ENCODE data around the gene ETFA.
"Not testable (repeated sequence)": the region's sequence is repeated elsewhere in the genome, so short reads cannot be mapped to it uniquely, and the experiment has no call there.

Gene ETFA

DNA sequence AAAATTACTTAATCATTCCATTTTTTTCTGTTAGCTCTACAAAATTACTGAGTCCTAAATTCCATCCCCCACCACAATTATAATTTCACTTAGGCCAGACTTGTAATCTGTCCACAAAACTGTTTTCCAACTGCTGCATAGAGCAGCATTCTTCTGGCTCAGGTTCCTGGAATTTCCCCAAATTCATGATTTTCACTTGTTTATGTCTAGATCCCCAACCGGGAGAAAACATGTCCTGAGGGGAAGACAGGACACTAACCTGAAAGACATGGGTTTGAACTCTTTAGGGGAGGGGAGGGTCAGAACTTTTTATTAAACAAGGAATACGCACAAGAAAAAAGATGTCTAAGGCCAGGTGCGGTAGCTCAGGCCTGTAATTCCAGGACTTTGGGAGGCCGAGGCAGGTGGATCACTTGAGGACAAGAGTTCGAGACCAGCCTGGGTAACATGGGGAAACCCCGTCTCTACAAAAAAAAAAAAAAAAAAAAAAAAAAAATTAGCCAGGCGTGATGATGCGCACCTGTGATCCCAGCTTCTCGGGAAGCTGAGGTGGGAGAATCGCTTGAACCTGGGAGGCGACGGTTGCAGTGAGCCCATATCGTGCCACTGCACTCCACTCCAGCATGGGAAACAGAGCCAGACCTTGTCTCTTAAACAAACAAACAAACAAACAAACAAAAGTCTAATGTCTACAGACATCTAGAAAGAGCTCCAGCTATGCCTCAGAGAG, 1.5 kb downstream of the ETFA start:
- H3K4me1 ChIP-seq (ENCODE audit: control insufficient read depth in 1 of 2, insufficient read depth in 2 of 2, low read length in 2 of 2): peaks cover 9% of the 10 kb centered on the region in 2 donors
- H3K9ac ChIP-seq (ENCODE audit: low read depth in 1 of 2, low read length in 2 of 2): peak overlapping the region; percentile 93 to 94
- H3K9me3 ChIP-seq (ENCODE audit: control insufficient read depth in 1 of 2, low read length in 2 of 2): no peaks in the 10 kb centered on the region
- H3K36me3 ChIP-seq (ENCODE audit: control insufficient read depth in 1 of 2, insufficient read depth in 2 of 2, low read length in 2 of 2): no peaks in the 10 kb centered on the region
- H3K4me3 ChIP-seq (ENCODE audit: low read depth in 1 of 2, low read length in 2 of 2): peak overlapping the region; percentile 78 to 84
- no peaks in the 10 kb centered on the region for H3K27me3 ChIP-seq (ENCODE audit: control insufficient read depth in 1 of 2, insufficient read depth in 2 of 2, low read length in 2 of 2)
- no peak overlapping the region for H3K27ac ChIP-seq (ENCODE audit: low read depth, low read length)

DNA sequence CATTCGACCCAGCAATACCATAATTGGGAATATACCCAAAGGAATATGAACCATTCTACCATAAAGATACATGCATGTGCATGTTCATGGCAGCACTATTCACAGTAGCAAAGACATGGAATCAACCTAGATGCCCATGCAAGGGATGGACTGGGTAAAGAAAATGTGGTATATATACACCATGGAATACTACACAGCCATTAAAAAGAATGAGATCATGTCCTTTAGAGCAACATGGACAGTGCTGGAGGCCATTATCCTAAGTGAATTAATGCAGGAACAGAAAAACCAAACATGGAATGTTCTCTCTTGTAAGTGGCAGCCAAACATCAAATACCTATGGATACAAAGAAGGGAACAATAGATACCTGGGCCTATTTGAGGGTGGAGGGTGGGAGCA, 7.4 kb downstream of the ETFA start:
- peaks cover 5 to 7% of the 10 kb centered on the region in 2 donors for H3K4me1 ChIP-seq (ENCODE audit: control insufficient read depth in 1 of 2, insufficient read depth in 2 of 2, low read length in 2 of 2)

DNA sequence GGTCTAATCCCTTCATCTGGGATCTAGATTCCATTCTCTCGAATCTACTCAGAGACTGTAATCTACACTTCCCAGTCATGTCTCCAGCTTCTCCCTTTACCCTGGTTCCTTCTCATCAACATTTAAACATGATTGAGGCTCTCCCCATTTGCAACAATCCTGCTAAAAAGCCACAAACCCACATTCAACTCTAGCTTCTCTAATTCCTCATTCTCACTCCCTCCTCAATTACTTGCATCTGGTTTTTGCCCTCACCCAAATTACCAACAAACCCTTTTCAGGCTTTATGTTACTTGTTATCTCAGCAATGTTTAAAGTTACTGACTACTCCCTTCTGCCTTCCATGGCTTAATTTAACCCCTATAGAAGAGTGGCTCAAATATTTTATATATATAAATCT, 11.5 kb downstream of the ETFA start:
- H3K27me3 ChIP-seq (ENCODE audit: control insufficient read depth in 1 of 2, insufficient read depth in 2 of 2, low read length in 2 of 2): no peaks in the 10 kb centered on the region
- H3K27ac ChIP-seq (ENCODE audit: low read depth, low read length): no peak overlapping the region
- peaks cover 7 to 13% of the 10 kb centered on the region in 2 donors for H3K4me1 ChIP-seq (ENCODE audit: control insufficient read depth in 1 of 2, insufficient read depth in 2 of 2, low read length in 2 of 2)
- H3K4me3 ChIP-seq (ENCODE audit: low read depth in 1 of 2, low read length in 2 of 2): no peak overlapping the region
- no peak overlapping the region for H3K9ac ChIP-seq (ENCODE audit: low read depth in 1 of 2, low read length in 2 of 2)
- no peaks in the 10 kb centered on the region for H3K36me3 ChIP-seq (ENCODE audit: control insufficient read depth in 1 of 2, insufficient read depth in 2 of 2, low read length in 2 of 2)
- no peaks in the 10 kb centered on the region for H3K9me3 ChIP-seq (ENCODE audit: control insufficient read depth in 1 of 2, low read length in 2 of 2)

More for the DNA sequence above, 7.4 kb downstream of the ETFA start:
- H3K27me3 ChIP-seq (ENCODE audit: control insufficient read depth in 1 of 2, insufficient read depth in 2 of 2, low read length in 2 of 2): no peaks in the 10 kb centered on the region
- no peak overlapping the region for H3K4me3 ChIP-seq (ENCODE audit: low read depth in 1 of 2, low read length in 2 of 2)
- no peak overlapping the region for H3K27ac ChIP-seq (ENCODE audit: low read depth, low read length)
- no peak overlapping the region for H3K9ac ChIP-seq (ENCODE audit: low read depth in 1 of 2, low read length in 2 of 2)
- no peaks in the 10 kb centered on the region for H3K36me3 ChIP-seq (ENCODE audit: control insufficient read depth in 1 of 2, insufficient read depth in 2 of 2, low read length in 2 of 2)
- no peaks in the 10 kb centered on the region for H3K9me3 ChIP-seq (ENCODE audit: control insufficient read depth in 1 of 2, low read length in 2 of 2)

DNA sequence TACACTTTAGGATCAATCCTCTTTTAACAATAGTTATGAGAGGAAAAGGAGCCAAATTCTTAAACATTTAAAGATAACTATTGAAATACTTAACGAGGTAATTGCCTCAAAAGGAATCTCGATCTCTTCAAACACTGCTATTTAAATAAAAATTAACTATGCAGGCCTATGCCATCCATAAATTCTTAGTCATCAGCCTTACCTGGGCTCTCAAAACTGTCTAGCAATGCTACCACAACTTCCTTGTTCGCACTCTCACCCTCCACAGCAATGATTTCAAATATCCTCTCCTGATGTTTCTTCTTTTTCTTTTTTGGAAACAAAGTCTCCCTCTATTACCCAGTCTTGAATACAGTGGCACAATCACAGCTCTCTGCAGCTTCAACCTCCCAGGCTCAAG, 12.3 kb downstream of the ETFA start:
- H3K9me3 ChIP-seq (ENCODE audit: control insufficient read depth in 1 of 2, low read length in 2 of 2): no peaks in the 10 kb centered on the region
- H3K27me3 ChIP-seq (ENCODE audit: control insufficient read depth in 1 of 2, insufficient read depth in 2 of 2, low read length in 2 of 2): no peaks in the 10 kb centered on the region
- H3K4me3 ChIP-seq (ENCODE audit: low read depth in 1 of 2, low read length in 2 of 2): no peak overlapping the region
- no peak overlapping the region for H3K9ac ChIP-seq (ENCODE audit: low read depth in 1 of 2, low read length in 2 of 2)
- no peak overlapping the region for H3K27ac ChIP-seq (ENCODE audit: low read depth, low read length)
- H3K36me3 ChIP-seq (ENCODE audit: control insufficient read depth in 1 of 2, insufficient read depth in 2 of 2, low read length in 2 of 2): no peaks in the 10 kb centered on the region
- peaks cover 7 to 13% of the 10 kb centered on the region in 2 donors for H3K4me1 ChIP-seq (ENCODE audit: control insufficient read depth in 1 of 2, insufficient read depth in 2 of 2, low read length in 2 of 2)

DNA sequence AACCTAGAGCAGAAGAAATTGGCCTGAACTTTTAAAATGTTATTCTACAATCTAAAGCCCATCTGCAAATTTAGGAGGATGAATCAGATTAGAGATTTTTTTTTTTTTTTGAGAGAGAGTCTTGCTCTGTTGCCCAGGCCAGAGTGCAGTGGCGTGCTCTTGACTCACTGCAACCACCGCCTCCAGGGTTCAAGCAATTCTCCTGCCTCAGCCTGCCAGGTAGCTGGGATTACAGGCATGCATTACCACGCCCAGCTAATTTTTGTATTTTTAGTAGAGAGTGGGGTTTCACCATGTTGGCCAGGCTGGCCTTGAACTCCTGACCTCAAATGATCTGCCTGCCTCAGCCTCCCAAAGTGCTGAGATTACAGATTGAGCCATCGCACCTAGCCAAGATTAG, 13.3 kb downstream of the ETFA start:
- not testable (repeated sequence) for H3K27ac ChIP-seq (ENCODE audit: low read depth, low read length); H3K9ac ChIP-seq (ENCODE audit: low read depth in 1 of 2, low read length in 2 of 2); H3K36me3 ChIP-seq (ENCODE audit: control insufficient read depth in 1 of 2, insufficient read depth in 2 of 2, low read length in 2 of 2); H3K4me3 ChIP-seq (ENCODE audit: low read depth in 1 of 2, low read length in 2 of 2); H3K27me3 ChIP-seq (ENCODE audit: control insufficient read depth in 1 of 2, insufficient read depth in 2 of 2, low read length in 2 of 2); H3K9me3 ChIP-seq (ENCODE audit: control insufficient read depth in 1 of 2, low read length in 2 of 2)
- peaks cover 7 to 13% of the 10 kb centered on the region in 2 donors for H3K4me1 ChIP-seq (ENCODE audit: control insufficient read depth in 1 of 2, insufficient read depth in 2 of 2, low read length in 2 of 2)

DNA sequence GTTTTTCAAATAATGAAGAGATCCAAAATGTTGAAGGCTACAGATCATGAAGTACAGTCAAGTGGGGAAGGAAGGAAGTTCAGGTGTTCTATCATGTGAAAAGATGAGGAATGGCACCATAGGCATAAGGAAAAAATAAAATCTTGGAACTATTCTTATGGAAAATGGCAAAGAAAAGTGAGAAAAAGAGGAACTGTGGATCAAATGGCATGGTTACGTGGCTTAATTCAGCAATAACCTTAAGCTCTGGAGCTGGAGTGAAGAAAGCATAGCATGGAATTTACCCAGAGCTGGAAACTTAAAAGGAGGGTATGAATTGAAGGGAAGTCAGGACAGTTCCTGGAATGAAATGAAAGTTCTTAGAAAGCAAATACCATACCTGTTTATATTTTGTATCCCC, 14.4 kb downstream of the ETFA start:
- no peaks in the 10 kb centered on the region for H3K36me3 ChIP-seq (ENCODE audit: control insufficient read depth in 1 of 2, insufficient read depth in 2 of 2, low read length in 2 of 2)
- no peak overlapping the region for H3K27ac ChIP-seq (ENCODE audit: low read depth, low read length)
- H3K4me1 ChIP-seq (ENCODE audit: control insufficient read depth in 1 of 2, insufficient read depth in 2 of 2, low read length in 2 of 2): peaks cover 7 to 13% of the 10 kb centered on the region in 2 donors
- H3K4me3 ChIP-seq (ENCODE audit: low read depth in 1 of 2, low read length in 2 of 2): no peak overlapping the region
- H3K9ac ChIP-seq (ENCODE audit: low read depth in 1 of 2, low read length in 2 of 2): no peak overlapping the region
- no peaks in the 10 kb centered on the region for H3K9me3 ChIP-seq (ENCODE audit: control insufficient read depth in 1 of 2, low read length in 2 of 2)
- H3K27me3 ChIP-seq (ENCODE audit: control insufficient read depth in 1 of 2, insufficient read depth in 2 of 2, low read length in 2 of 2): no peaks in the 10 kb centered on the region

DNA sequence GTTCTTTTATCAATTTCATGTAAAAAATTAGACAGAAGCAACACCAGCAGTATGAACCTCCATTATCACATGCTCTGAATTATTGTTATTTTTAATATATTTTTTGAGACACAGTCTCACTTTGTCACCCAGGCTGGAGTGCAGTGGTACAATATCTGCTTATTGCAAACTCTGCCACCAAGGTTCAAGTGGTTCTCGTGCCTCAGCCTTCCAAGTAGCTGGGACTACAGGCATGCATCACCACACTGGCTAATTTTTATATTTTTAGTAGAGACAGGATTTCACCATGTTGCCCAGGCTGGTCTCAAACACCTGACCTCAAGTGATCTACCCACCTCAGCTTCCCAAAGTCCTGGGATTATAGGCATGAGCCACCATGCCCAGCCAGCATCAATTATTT, 16.8 kb downstream of the ETFA start:
- H3K4me1 ChIP-seq (ENCODE audit: control insufficient read depth in 1 of 2, insufficient read depth in 2 of 2, low read length in 2 of 2): peaks cover 5 to 13% of the 10 kb centered on the region in 2 donors
- not testable (repeated sequence) for H3K9me3 ChIP-seq (ENCODE audit: control insufficient read depth in 1 of 2, low read length in 2 of 2); H3K9ac ChIP-seq (ENCODE audit: low read depth in 1 of 2, low read length in 2 of 2); H3K4me3 ChIP-seq (ENCODE audit: low read depth in 1 of 2, low read length in 2 of 2); H3K27ac ChIP-seq (ENCODE audit: low read depth, low read length); H3K27me3 ChIP-seq (ENCODE audit: control insufficient read depth in 1 of 2, insufficient read depth in 2 of 2, low read length in 2 of 2); H3K36me3 ChIP-seq (ENCODE audit: control insufficient read depth in 1 of 2, insufficient read depth in 2 of 2, low read length in 2 of 2)

DNA sequence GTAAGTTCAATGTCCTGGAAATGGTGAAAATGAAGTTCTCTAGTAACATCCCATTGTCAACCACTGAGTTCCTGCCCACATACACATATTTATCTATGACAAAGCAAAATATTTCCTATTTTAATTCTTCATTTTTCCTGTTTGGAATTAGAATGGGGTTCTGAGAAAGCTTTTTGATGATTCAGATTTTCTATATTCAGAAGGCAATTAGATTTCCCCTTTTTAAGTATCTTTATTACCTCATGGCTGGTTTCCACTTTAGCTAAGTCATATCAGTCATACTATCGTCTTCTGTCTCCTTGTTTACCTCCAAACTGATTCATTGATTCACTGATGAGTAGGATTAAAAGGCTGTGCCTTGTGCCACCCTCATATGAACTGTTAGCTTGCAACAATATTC, 17.9 kb downstream of the ETFA start:
- Histone ChIP-seq H3K9me3 (ENCODE audit: control insufficient read depth in 1 of 2, low read length in 2 of 2) (no peaks in the 10 kb centered on the region), H3K27ac (ENCODE audit: low read depth, low read length) (no peak overlapping the region), H3K4me3 (ENCODE audit: low read depth in 1 of 2, low read length in 2 of 2) (no peak overlapping the region), H3K9ac (ENCODE audit: low read depth in 1 of 2, low read length in 2 of 2) (no peak overlapping the region), H3K4me1 (ENCODE audit: control insufficient read depth in 1 of 2, insufficient read depth in 2 of 2, low read length in 2 of 2) (peaks cover 0 to 3% of the 10 kb centered on the region in 2 donors), H3K27me3 (ENCODE audit: control insufficient read depth in 1 of 2, insufficient read depth in 2 of 2, low read length in 2 of 2) (no peaks in the 10 kb centered on the region), H3K36me3 (ENCODE audit: control insufficient read depth in 1 of 2, insufficient read depth in 2 of 2, low read length in 2 of 2) (peaks cover 0 to 11% of the 10 kb centered on the region in 2 donors)

DNA sequence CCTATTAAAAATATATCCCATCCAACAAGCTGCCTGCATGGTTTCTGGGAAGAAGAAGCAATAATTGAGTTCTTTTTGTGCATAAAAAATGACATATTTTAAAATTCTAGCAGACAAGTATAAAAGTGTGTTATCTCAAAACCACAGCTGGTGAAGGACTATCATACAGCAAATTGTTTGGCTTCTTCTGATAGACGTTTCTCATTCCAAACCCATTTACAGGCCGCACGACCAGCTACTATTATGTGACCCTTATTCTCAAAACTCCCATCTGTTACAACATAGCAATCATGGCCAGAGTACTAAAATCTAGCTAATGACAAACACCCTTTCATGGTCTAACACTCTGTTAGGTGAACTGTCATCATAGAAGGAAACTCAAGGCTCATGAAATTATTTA, 21.7 kb downstream of the ETFA start:
- H3K9me3 ChIP-seq (ENCODE audit: control insufficient read depth in 1 of 2, low read length in 2 of 2): no peaks in the 10 kb centered on the region
- H3K4me1 ChIP-seq (ENCODE audit: control insufficient read depth in 1 of 2, insufficient read depth in 2 of 2, low read length in 2 of 2): peaks cover 0 to 11% of the 10 kb centered on the region in 2 donors
- H3K27me3 ChIP-seq (ENCODE audit: control insufficient read depth in 1 of 2, insufficient read depth in 2 of 2, low read length in 2 of 2): no peaks in the 10 kb centered on the region
- H3K27ac ChIP-seq (ENCODE audit: low read depth, low read length): no peak overlapping the region
- H3K9ac ChIP-seq (ENCODE audit: low read depth in 1 of 2, low read length in 2 of 2): no peak overlapping the region
- no peak overlapping the region for H3K4me3 ChIP-seq (ENCODE audit: low read depth in 1 of 2, low read length in 2 of 2)
- peaks cover 5 to 24% of the 10 kb centered on the region in 2 donors for H3K36me3 ChIP-seq (ENCODE audit: control insufficient read depth in 1 of 2, insufficient read depth in 2 of 2, low read length in 2 of 2)

DNA sequence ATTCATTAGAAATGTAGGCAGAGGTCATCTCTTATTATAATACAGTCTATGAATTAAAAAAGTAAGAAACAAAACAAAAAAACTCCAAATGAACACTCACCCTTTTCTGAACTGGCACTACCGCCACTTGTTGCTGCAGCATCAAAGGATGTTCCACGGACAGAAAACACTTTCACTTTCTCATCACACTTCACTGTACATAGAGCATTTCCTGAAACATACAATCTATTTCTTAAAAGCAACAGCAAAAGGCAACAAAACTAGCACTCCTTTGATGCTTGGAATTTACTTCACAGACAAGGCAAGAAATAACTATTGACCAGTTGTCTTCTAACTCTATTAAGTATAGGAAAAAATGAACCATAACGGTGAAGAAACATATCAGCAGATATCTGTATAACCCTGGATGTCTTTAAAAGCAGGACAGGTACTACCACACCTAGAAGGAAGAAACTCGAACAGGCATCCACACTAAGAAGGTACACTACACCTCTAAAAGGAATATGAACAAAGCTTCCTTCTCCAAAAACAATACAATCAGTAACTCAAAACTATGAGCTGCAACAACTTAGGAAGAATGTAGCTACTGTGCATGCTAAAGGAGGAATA, 24.9 kb downstream of the ETFA start:
- Histone ChIP-seq H3K27me3 (ENCODE audit: control insufficient read depth in 1 of 2, insufficient read depth in 2 of 2, low read length in 2 of 2) (no peaks in the 10 kb centered on the region), H3K9me3 (ENCODE audit: control insufficient read depth in 1 of 2, low read length in 2 of 2) (no peaks in the 10 kb centered on the region), H3K36me3 (ENCODE audit: control insufficient read depth in 1 of 2, insufficient read depth in 2 of 2, low read length in 2 of 2) (peaks cover 13 to 50% of the 10 kb centered on the region in 2 donors), H3K4me1 (ENCODE audit: control insufficient read depth in 1 of 2, insufficient read depth in 2 of 2, low read length in 2 of 2) (peaks cover 0 to 11% of the 10 kb centered on the region in 2 donors), H3K4me3 (ENCODE audit: low read depth in 1 of 2, low read length in 2 of 2) (no peak overlapping the region), H3K27ac (ENCODE audit: low read depth, low read length) (no peak overlapping the region), H3K9ac (ENCODE audit: low read depth in 1 of 2, low read length in 2 of 2) (no peak overlapping the region)

Data from duodenal mucosa (tissue), 2 donors.